Astrocyte (in vitro differentiated cells and primary cell): ENCODE data around the gene CD28. TPM values are rescaled to one million over a fixed set of nuclear protein-coding genes. Genes with fewer than 3 reads are reported as not detected.

Experiments used
- DNase-seq: peaks from one replicate; pipeline ENCODE4 v3.0.0-alpha.2; 2010; ENCODE audit warnings: low read depth
- FAIRE-seq: peaks from 2 replicates; lab custom pipeline; 2011; peaks lifted over from hg19 to GRCh38; lab: Jason Lieb, UNC
- H2AFZ ChIP-seq: 2 replicates; pipeline ENCODE4 v1.6.0; 2012; ENCODE audit warnings: low read depth, low read length, inconsistent platforms
- H3K27ac ChIP-seq: 2 replicates; pipeline ENCODE4 v1.5.1; 2011; ENCODE audit warnings: low read depth, low read length, inconsistent platforms
- H3K27me3 ChIP-seq: 2 replicates; pipeline ENCODE4 v1.6.0; 2011; ENCODE audit warnings: low read length, inconsistent platforms; ENCODE audit not compliant: insufficient read depth
- H3K36me3 ChIP-seq: 2 replicates; pipeline ENCODE4 v1.5.1; 2011; ENCODE audit warnings: low read length, inconsistent platforms; ENCODE audit not compliant: insufficient read depth
- H3K4me1 ChIP-seq: 2 replicates; pipeline ENCODE4 v1.5.1; 2011; ENCODE audit warnings: low read length, inconsistent platforms; ENCODE audit not compliant: insufficient read depth
- H3K4me2 ChIP-seq: 2 replicates; pipeline ENCODE4 v1.6.0; 2012; ENCODE audit warnings: low read length, inconsistent platforms
- H3K4me3 ChIP-seq: 2 replicates; pipeline ENCODE4 v1.5.1; 2011; ENCODE audit warnings: low read depth, mild to moderate bottlenecking, low read length, inconsistent platforms; ENCODE audit not compliant: insufficient read depth
- H3K79me2 ChIP-seq: 2 replicates; pipeline ENCODE4 v1.6.0; 2012; ENCODE audit warnings: mild to moderate bottlenecking, low read length, inconsistent platforms; ENCODE audit not compliant: insufficient read depth
- H3K9ac ChIP-seq: 2 replicates; pipeline ENCODE4 v1.6.0; 2012; ENCODE audit warnings: mild to moderate bottlenecking, low read length, inconsistent platforms
- H3K9me3 ChIP-seq: 2 replicates; pipeline ENCODE4 v1.5.1; 2012; ENCODE audit warnings: low read depth, mild to moderate bottlenecking, low read length, inconsistent platforms; ENCODE audit not compliant: insufficient read depth
- H4K20me1 ChIP-seq: 2 replicates; pipeline ENCODE4 v1.6.0; 2012; ENCODE audit warnings: low read length, inconsistent platforms; ENCODE audit not compliant: insufficient read depth
- H3K27ac Mint-ChIP-seq: one replicate; pipeline ENCODE4 v1.8.0; 2021; ENCODE audit warnings: mild to moderate bottlenecking, mixed read lengths; ENCODE audit not compliant: unreplicated experiment
- H3K27me3 Mint-ChIP-seq: one replicate; pipeline ENCODE4 v1.8.0; 2021; ENCODE audit warnings: low read depth, mixed read lengths; ENCODE audit not compliant: unreplicated experiment
- H3K36me3 Mint-ChIP-seq: one replicate; pipeline ENCODE4 v1.8.0; 2021; ENCODE audit warnings: low read depth, mixed read lengths; ENCODE audit not compliant: unreplicated experiment
- H3K4me1 Mint-ChIP-seq: one replicate; pipeline ENCODE4 v1.8.0; 2021; ENCODE audit warnings: low read depth, mixed read lengths; ENCODE audit not compliant: unreplicated experiment
- H3K4me3 Mint-ChIP-seq: one replicate; pipeline ENCODE4 v1.8.0; 2021; ENCODE audit warnings: mild to moderate bottlenecking, moderate library complexity, mixed read lengths; ENCODE audit not compliant: unreplicated experiment
- H3K9me3 Mint-ChIP-seq: one replicate; pipeline ENCODE4 v1.8.0; 2021; ENCODE audit warnings: mild to moderate bottlenecking, mixed read lengths; ENCODE audit not compliant: unreplicated experiment
- EZH2 ChIP-seq: IDR thresholded peaks from 2 replicates; pipeline ENCODE4 v1.6.1; 2012; ENCODE audit warnings: mild to moderate bottlenecking, low read length, inconsistent platforms; ENCODE audit not compliant: insufficient read depth
- total RNA-seq: library from RNA; stranded (reverse); gene quantifications from 2 replicates; pipeline ENCODE4 v1.2.1, GENCODE V29; 2021
- TF ChIP-seq, protein P1 (sequence below): IDR thresholded peaks from 2 replicates; pipeline ENCODE4 v1.5.1; 2011; ENCODE audit warnings: low read depth, mild to moderate bottlenecking, inconsistent platforms, low read length, moderate library complexity; ENCODE audit not compliant: insufficient read depth

Gene CD28
- total RNA-seq, 1 donor from 2014 or later = not detected

DNA sequence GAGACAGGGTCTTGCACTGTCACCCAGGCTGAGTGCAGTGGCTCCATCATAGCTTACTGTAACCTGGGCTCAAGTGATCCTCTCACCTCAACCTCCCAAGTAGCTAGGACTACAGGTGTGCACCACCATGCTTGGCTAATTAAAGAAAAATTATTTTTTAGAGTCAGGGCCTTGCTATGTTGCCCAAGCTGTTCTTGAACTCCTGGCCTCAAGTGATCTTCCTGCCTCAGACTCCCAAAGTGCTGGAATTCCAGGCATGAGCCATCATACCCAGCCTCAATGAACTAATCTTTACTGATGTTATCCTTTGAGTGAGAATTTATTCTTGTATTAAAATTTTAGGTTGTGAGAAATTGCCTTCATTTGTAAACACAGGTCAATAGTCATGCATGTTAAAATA is 27.0 kb upstream of the CD28 start:
- peaks cover 27% of the 10 kb centered on the region for H3K4me1 Mint-ChIP-seq

DNA sequence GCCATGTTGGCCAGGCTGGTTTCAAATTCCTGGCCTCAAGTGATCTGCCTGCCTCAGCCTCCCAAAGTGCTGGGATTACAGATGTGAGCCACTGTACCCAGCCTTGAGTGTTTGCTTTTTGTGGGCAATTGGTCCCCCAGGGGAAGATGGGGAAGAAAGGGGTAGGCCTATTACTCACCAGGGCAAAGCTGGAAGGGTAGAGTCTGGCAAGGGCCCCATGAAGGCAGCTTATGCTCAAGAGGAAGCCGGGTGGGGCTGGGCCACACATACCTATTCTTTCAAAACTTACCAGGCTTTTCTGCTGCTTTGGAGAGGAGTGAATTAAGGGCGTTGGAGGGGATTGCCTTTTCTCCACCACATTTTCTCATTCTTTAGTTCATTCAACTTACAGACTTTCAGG is 24.5 kb upstream of the CD28 start:
- H3K9me3 Mint-ChIP-seq = no peaks in the 10 kb centered on the region
- DNase-seq = no peak
- H3K27me3 Mint-ChIP-seq = no peaks in the 10 kb centered on the region
- no peaks in the 10 kb centered on the region for H3K36me3 Mint-ChIP-seq
- no peaks in the 10 kb centered on the region for H4K20me1 ChIP-seq
- peaks cover 51% of the 10 kb centered on the region for H3K4me1 ChIP-seq
- H3K9me3 ChIP-seq = no peaks in the 10 kb centered on the region
- no peak for FAIRE-seq
- no peak overlapping the region for H2AFZ ChIP-seq
- peak overlapping the region; percentile 56 for H3K9ac ChIP-seq
- no peaks in the 10 kb centered on the region for H3K27me3 ChIP-seq
- peak overlapping the region; percentile 71 for H3K27ac Mint-ChIP-seq
- no peaks in the 10 kb centered on the region for H3K79me2 ChIP-seq
- peaks cover 38% of the 10 kb centered on the region for H3K4me1 Mint-ChIP-seq
- TF ChIP-seq, protein P1, sequence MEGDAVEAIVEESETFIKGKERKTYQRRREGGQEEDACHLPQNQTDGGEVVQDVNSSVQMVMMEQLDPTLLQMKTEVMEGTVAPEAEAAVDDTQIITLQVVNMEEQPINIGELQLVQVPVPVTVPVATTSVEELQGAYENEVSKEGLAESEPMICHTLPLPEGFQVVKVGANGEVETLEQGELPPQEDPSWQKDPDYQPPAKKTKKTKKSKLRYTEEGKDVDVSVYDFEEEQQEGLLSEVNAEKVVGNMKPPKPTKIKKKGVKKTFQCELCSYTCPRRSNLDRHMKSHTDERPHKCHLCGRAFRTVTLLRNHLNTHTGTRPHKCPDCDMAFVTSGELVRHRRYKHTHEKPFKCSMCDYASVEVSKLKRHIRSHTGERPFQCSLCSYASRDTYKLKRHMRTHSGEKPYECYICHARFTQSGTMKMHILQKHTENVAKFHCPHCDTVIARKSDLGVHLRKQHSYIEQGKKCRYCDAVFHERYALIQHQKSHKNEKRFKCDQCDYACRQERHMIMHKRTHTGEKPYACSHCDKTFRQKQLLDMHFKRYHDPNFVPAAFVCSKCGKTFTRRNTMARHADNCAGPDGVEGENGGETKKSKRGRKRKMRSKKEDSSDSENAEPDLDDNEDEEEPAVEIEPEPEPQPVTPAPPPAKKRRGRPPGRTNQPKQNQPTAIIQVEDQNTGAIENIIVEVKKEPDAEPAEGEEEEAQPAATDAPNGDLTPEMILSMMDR = no peak
- no peak for TF ChIP-seq EZH2
- H3K4me3 ChIP-seq = no peak overlapping the region
- no peak overlapping the region for H3K4me2 ChIP-seq
- peak overlapping the region; percentile 96 for H3K27ac ChIP-seq
- no peaks in the 10 kb centered on the region for H3K36me3 ChIP-seq
- H3K4me3 Mint-ChIP-seq = no peak overlapping the region

More for the DNA sequence above, 27.0 kb upstream of the CD28 start:
- Histone ChIP-seq H3K27ac (no peak overlapping the region), H3K4me3 (no peak overlapping the region), H3K79me2 (no peaks in the 10 kb centered on the region), H3K9ac (no peak overlapping the region), H3K9me3 (no peaks in the 10 kb centered on the region), H3K36me3 (no peaks in the 10 kb centered on the region), H3K4me1 (peaks cover 29% of the 10 kb centered on the region), H3K27me3 (no peaks in the 10 kb centered on the region), H3K4me2 (no peak overlapping the region), H2AFZ (no peak overlapping the region), H4K20me1 (no peaks in the 10 kb centered on the region)
- H3K27ac Mint-ChIP-seq = no peak overlapping the region
- no peaks in the 10 kb centered on the region for H3K9me3 Mint-ChIP-seq
- no peak for TF ChIP-seq EZH2
- TF ChIP-seq, protein P1 = no peak
- no peak for FAIRE-seq
- no peaks in the 10 kb centered on the region for H3K36me3 Mint-ChIP-seq
- H3K4me3 Mint-ChIP-seq = no peak overlapping the region
- H3K27me3 Mint-ChIP-seq = no peaks in the 10 kb centered on the region
- DNase-seq = no peak

DNA sequence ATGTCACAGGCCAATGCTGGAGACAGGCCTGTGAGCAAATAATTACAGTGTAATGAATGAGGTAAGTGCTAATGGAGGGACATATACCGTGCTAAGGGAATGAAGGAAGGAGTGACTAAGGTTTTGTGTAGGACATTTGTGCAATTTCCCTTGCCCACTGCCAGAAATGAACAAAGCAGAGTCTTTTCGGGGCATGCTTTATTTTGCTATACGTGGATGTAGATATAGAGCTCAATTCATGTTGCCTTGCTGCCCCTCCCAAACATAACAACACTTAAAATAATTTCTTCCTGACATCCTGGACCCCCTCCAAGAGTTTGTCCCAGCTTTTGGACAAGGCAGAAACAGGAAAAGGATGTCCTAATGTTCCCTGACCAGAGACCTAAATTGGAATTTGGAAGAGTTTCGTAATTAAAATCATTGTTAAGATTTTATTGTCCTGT is 23.7 kb upstream of the CD28 start:
- H3K4me3 ChIP-seq = no peak overlapping the region

More for the DNA sequence above, 23.7 kb upstream of the CD28 start:
- Mint-ChIP-seq H3K27ac (no peak overlapping the region), H3K4me3 (no peak overlapping the region), H3K27me3 (no peaks in the 10 kb centered on the region), H3K36me3 (no peaks in the 10 kb centered on the region), H3K4me1 (peaks cover 45% of the 10 kb centered on the region), H3K9me3 (no peaks in the 10 kb centered on the region)
- DNase-seq = peak; percentile 78
- no peaks in the 10 kb centered on the region for H3K27me3 ChIP-seq
- H3K4me1 ChIP-seq = peaks cover 54% of the 10 kb centered on the region
- H3K79me2 ChIP-seq = no peaks in the 10 kb centered on the region
- no peak for FAIRE-seq
- TF ChIP-seq, protein P1 = no peak
- no peak for TF ChIP-seq EZH2
- no peaks in the 10 kb centered on the region for H3K9me3 ChIP-seq
- peak overlapping the region; percentile 96 for H3K27ac ChIP-seq
- no peak overlapping the region for H2AFZ ChIP-seq
- no peaks in the 10 kb centered on the region for H4K20me1 ChIP-seq
- peak overlapping the region; percentile 56 for H3K9ac ChIP-seq
- H3K36me3 ChIP-seq = no peaks in the 10 kb centered on the region
- peak overlapping the region; percentile 2 for H3K4me2 ChIP-seq
